NCI-H524 (cell line): ENCODE measurements around the gene TAF11L9.
"Not testable (repeated sequence)": the region's sequence is repeated elsewhere in the genome, so short reads cannot be mapped to it uniquely, and the experiment has no call there.

ENCODE experiments used
- DNase-seq, 2 experiments: peaks; one replicate each; lab custom pipeline; 2025; lab: John Stamatoyannopoulos, UW

TAF11L9 gene

GRCh38 chr5:17594255-17594654 is at the start of gene TAF11L9:
TSS of gene TAF11L9 (minus strand) at chr5:17594394.
- not testable (repeated sequence) for DNase-seq

DNA sequence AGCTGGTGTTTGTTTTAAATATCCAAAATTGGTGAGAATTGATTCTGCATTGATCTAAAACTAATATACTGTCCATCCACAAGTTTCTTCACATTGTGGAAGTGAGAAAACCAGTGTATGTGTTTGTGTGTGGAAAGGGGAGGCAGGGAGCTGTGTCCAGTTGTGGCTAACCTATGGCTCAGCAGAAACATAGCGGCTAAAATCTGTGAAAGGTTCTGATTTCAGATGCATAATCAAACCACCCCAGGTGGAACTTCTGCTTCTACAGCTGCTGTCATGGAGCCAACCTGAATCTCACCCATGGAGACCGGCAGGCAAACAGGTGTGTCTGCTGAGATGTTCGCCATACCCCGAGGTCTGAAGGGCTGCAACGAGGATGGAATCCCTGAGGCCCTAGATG is 40.0 kb upstream of the TAF11L9 start, which contains the start of gene TAF11L14:
Gene TAF11L14, plus strand, starts transcription at position 301 of the 400 bp plus-strand sequence.
- no peak for DNase-seq

GRCh38 chr5:17631788-17632187 is 37.6 kb upstream of the TAF11L9 start, which contains the start of gene TAF11L13:
TSS of gene TAF11L13 (plus strand) at chr5:17632088.
- DNase-seq, result not testable (repeated sequence)

DNA sequence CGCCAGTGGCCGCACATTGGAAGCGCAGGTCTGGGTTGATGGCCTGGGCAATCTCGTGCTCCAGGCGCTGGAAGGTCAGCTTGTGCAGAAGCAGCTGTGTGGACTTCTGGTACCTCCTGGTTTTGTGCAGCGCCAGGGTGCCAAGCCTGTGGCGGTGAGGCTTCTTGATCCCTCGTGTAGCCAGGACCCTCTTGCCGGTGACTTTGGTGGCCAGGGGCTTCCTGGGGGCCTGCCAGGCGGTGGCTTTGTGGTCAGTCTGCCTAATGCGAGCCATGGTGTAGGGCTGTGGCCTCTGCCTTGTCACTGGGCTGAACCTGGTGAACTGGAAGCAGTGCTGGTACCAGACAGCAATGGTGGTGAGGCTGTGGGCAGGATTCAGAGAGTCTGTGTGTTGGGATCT is 31.5 kb upstream of the TAF11L9 start:
- DNase-seq, result no peak

- DNase-seq, result no peak
Observed at GRCh38 chr5:17620627-17621026, 26.4 kb upstream of the TAF11L9 start.

DNA sequence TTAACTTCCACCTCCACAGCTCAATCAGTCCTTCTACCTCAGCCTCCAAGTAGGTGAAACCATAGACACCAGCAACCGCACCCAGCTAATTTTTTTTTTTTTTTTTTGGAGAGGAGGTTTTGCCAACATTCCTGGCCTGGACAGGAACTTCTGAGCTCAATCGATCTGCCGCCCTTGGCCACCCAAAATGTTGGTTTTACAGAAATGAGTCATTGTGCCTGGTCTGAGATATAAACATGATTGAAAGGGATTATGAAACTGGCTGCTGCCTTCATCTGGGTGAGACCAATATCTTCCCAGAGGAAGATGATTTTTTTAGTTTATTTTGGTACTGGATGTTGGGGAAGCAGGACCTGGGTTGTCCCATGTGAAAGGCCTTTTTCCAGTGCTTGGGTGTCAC is 25.2 kb upstream of the TAF11L9 start:
- no peak for DNase-seq

- no peak for DNase-seq
Observed at GRCh38 chr5:17614872-17615605, 20.8 kb upstream of the TAF11L9 start.

DNA sequence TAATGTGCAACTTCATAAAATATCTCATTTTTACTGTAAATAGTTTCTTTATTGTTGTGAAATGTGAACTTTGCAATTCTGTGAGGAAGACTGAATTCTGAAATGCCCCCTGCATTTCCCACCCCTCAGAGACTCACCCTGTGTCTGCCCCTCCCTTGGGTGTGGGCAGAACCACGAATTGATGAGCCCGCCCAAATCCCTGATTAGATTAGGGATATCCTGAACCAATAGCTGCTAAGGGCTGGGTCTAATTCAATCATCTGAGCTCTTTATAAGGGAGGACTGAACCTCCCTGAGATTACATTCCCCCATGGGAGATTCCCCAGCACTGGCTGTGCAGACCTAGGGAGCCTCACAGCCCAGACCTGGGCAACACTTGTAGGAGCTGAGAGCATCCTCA is 15.9 kb upstream of the TAF11L9 start, which contains the start of gene TAF11L12:
Gene TAF11L12, plus strand, starts transcription at position 301 of the 400 bp plus-strand sequence.
- DNase-seq, result not testable (repeated sequence)

GRCh38 chr5:17607461-17607860 is 13.3 kb upstream of the TAF11L9 start:
- not testable (repeated sequence) for DNase-seq

DNA sequence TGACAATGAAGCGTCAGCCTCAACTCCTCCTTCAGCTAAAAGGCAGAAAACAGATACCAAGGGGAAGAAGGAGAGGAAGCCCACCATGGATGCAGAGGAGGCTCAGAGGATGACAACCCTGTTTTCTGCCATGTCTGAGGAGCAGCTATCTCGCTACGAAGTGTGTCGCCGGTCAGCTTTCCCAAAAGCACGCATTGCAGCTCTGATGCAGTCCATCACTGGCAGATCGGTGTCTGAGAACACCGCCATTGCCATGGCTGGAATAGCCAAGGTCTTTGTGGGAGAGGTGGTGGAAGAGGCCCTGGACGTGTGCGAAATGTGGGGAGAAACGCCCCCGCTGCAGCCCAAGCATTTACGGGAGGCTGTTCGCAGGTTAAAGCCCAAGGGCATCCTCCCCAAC is 10.8 kb upstream of the TAF11L9 start:
- no peak for DNase-seq

DNA sequence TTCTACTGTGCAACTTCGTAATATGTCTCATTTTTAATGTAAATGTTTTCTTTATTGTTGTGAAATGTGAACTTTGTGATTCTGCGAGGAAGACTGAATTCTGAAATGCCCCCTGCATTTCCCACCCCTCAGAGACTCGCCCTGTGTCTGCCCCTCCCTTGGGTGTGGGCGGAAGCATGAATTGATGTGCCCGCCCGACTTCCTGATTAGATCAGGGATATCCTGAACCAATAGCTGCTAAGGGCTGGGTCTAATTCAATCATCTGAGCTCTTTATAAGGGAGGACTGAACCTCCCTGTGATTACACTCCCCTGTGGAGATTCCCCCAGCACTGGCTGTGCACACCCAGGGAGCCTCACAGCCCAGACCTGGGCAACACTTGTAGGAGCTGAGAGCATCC is 9.7 kb upstream of the TAF11L9 start, which contains the start of gene TAF11L11:
Gene TAF11L11, plus strand, starts transcription at position 304 of the 400 bp plus-strand sequence.
- not testable (repeated sequence) for DNase-seq

- DNase-seq, result not testable (repeated sequence)
Observed at GRCh38 chr5:17597728-17598127, 3.5 kb upstream of the TAF11L9 start, which contains the start of gene TAF11L10. TSS of gene TAF11L10 (minus strand) at chr5:17597828.

DNA sequence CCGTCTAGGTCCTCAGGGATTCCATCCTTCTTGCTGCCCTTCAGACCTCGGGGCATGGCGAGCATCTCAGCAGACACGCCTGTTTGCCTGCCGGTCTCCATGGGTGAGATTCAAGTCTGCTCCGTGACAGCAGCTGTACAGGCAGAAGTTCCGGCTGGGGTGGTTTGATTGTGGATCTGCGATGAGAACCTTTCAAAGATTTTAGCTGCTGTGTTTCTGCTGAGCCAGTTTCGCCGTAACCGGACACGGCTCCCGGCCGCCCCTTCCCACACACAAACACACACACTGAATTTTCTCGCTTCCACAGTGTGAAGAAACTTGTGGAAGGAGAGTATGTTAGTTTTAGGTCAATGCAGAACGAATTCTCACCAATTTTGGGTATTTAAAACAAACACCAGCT is 3.3 kb downstream of the TAF11L9 start, which contains the start of gene TAF11L8:
Gene TAF11L8, minus strand, starts transcription at position 101 of the 400 bp plus-strand sequence.
- not testable (repeated sequence) for DNase-seq

DNA sequence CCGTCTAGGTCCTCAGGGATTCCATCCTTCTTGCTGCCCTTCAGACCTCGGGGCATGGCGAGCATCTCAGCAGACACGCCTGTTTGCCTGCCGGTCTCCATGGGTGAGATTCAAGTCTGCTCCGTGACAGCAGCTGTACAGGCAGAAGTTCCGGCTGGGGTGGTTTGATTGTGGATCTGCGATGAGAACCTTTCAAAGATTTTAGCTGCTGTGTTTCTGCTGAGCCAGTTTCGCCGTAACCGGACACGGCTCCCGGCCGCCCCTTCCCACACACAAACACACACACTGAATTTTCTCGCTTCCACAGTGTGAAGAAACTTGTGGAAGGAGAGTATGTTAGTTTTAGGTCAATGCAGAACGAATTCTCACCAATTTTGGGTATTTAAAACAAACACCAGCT is 8.5 kb downstream of the TAF11L9 start, which contains the start of gene TAF11L7:
Gene TAF11L7, minus strand, starts transcription at position 101 of the 400 bp plus-strand sequence.
- not testable (repeated sequence) for DNase-seq
